Activated CD4-positive, alpha-beta T cell treated with anti-CD3 and anti-CD28 coated beads, Interleukin-2, amount 10 ng/mL, durations not matched to agents 24 days and 14 days (primary cell): ENCODE data around the gene GOT1. TPM values are rescaled to one million over a fixed set of nuclear protein-coding genes. Genes with fewer than 3 reads are reported as not detected.

Experiments used
- total RNA-seq: library from RNA; stranded (reverse); gene quantifications from 2 replicates; pipeline ENCODE4 v1.2.3, GENCODE V29; 2022

Gene GOT1
- total RNA-seq, 1 donor from 2014 or later, result 37.2 TPM

Other genes with a start within 250 kb of the GOT1 start
- gene HPSE2, start 194.8 kb downstream of the GOT1 start, total RNA-seq, result not detected in 2 replicates
- 0.28 and 0.44 TPM in 2 replicates for gene CNNM1, start 101.3 kb downstream of the GOT1 start, total RNA-seq
- not detected in 2 replicates for gene NKX2-3, start 102.3 kb upstream of the GOT1 start, total RNA-seq
- gene SLC25A28, start 189.8 kb upstream of the GOT1 start, total RNA-seq, result 55.8 and 61.2 TPM in 2 replicates
- gene ENTPD7, start 228.9 kb upstream of the GOT1 start, total RNA-seq, result 8.2 and 8.3 TPM in 2 replicates